Stimulated activated CD8-positive, alpha-beta memory T cell treated with anti-CD3 and anti-CD28 coated beads, Interleukin-2, amount 100 ng/mL, for 1 hour (primary cell): Measurements from ENCODE around the gene VSNL1.

Experiments used
- DNase-seq, 2 donors: peaks; one replicate each; pipeline ENCODE4 v3.0.0-alpha.2; 2020; ENCODE audit warnings: low read depth in 2 of 2

VSNL1 gene

GRCh38 chr2:17614174-17614930 lies 73.9 kb downstream of the VSNL1 start:
- no peak for DNase-seq

GRCh38 chr2:17615147-17615546 lies 74.7 kb downstream of the VSNL1 start:
- DNase-seq, result no peak

- no peak for DNase-seq
Observed at GRCh38 chr2:17615728-17616351, 75.3 kb downstream of the VSNL1 start.

- no peak for DNase-seq
Observed at GRCh38 chr2:17616405-17616804, 75.9 kb downstream of the VSNL1 start.

GRCh38 chr2:17617516-17617915 lies 77.0 kb downstream of the VSNL1 start:
- no peak for DNase-seq

- DNase-seq, result no peak
Observed at GRCh38 chr2:17617955-17618354, 77.5 kb downstream of the VSNL1 start.

- no peak for DNase-seq
Observed at GRCh38 chr2:17620280-17620679, 79.8 kb downstream of the VSNL1 start.

GRCh38 chr2:17620841-17621240 lies 80.3 kb downstream of the VSNL1 start:
- no peak for DNase-seq

- no peak for DNase-seq
Observed at GRCh38 chr2:17621781-17622180, 81.3 kb downstream of the VSNL1 start.

- DNase-seq, result no peak
Observed at GRCh38 chr2:17625446-17625845, 85.0 kb downstream of the VSNL1 start.

GRCh38 chr2:17626986-17627385 lies 86.5 kb downstream of the VSNL1 start:
- no peak for DNase-seq

GRCh38 chr2:17627434-17627833 lies 86.9 kb downstream of the VSNL1 start:
- DNase-seq, result no peak

- DNase-seq, result no peak
Observed at GRCh38 chr2:17628349-17629261, 88.1 kb downstream of the VSNL1 start.

- DNase-seq, result no peak
Observed at GRCh38 chr2:17630089-17630488, 89.6 kb downstream of the VSNL1 start.

GRCh38 chr2:17634997-17635396 lies 94.5 kb downstream of the VSNL1 start:
- DNase-seq, result no peak

GRCh38 chr2:17636257-17636656 lies 95.8 kb downstream of the VSNL1 start:
- no peak for DNase-seq

- no peak for DNase-seq
Observed at GRCh38 chr2:17637131-17637906, 96.8 kb downstream of the VSNL1 start.

- DNase-seq, result no peak
Observed at GRCh38 chr2:17638196-17638743, 97.8 kb downstream of the VSNL1 start.

- no peak for DNase-seq
Observed at GRCh38 chr2:17640406-17640805, 99.9 kb downstream of the VSNL1 start.

GRCh38 chr2:17643031-17643615 lies 102.6 kb downstream of the VSNL1 start:
- DNase-seq, result no peak
